H9 (cell line): ENCODE data around the gene TMEM80. TPM values are rescaled to one million over a fixed set of nuclear protein-coding genes. Genes with fewer than 3 reads are reported as not detected.

Experiments used
- DNase-seq: peaks from one replicate; pipeline ENCODE4 v3.0.0-alpha.2; 2017
- H2AFZ ChIP-seq: one replicate; pipeline ENCODE4 v1.6.1; 2013; ENCODE audit warnings: mild to moderate bottlenecking, low read length, control low read depth, moderate library complexity
- H2AK5ac ChIP-seq: 2 replicates; pipeline ENCODE4 v1.6.1; 2013; ENCODE audit warnings: low read length, control low read depth, mixed read lengths; ENCODE audit not compliant: insufficient read length
- H2BK120ac ChIP-seq: one replicate; pipeline ENCODE4 v1.6.1; 2013; ENCODE audit warnings: low read depth, mild to moderate bottlenecking, low read length, control low read depth, inconsistent platforms; ENCODE audit not compliant: poor library complexity, severe bottlenecking
- H2BK12ac ChIP-seq: 2 replicates; pipeline ENCODE4 v1.6.1; 2013; ENCODE audit warnings: low read length, control low read depth, mixed read lengths, low read depth; ENCODE audit not compliant: insufficient read length
- H2BK15ac ChIP-seq: 2 replicates; pipeline ENCODE4 v1.6.1; 2013; ENCODE audit warnings: low read depth, low read length, control low read depth
- H2BK20ac ChIP-seq: one replicate; pipeline ENCODE4 v1.6.1; 2013; ENCODE audit warnings: low read depth, mild to moderate bottlenecking, low read length, control low read depth, inconsistent platforms; ENCODE audit not compliant: poor library complexity, severe bottlenecking
- H2BK5ac ChIP-seq: 2 replicates; pipeline ENCODE4 v1.6.1; 2013; ENCODE audit warnings: low read length, control low read depth, mixed read lengths; ENCODE audit not compliant: insufficient read length
- H3K14ac ChIP-seq: 2 replicates; pipeline ENCODE4 v1.6.1; 2013; ENCODE audit warnings: low read length, control low read depth; ENCODE audit not compliant: insufficient read depth
- H3K18ac ChIP-seq: 2 replicates; pipeline ENCODE4 v1.6.1; 2013; ENCODE audit warnings: low read depth, mild to moderate bottlenecking, mixed read lengths, low read length, control low read depth; ENCODE audit not compliant: insufficient read length
- H3K23ac ChIP-seq: 2 replicates; pipeline ENCODE4 v1.6.1; 2013; ENCODE audit warnings: low read length, control low read depth, mixed read lengths, low read depth; ENCODE audit not compliant: insufficient read length
- H3K23me2 ChIP-seq: 2 replicates; pipeline ENCODE4 v1.6.1; 2013; ENCODE audit warnings: low read depth, mild to moderate bottlenecking, mixed read lengths, low read length, control low read depth; ENCODE audit not compliant: insufficient read length, poor library complexity, severe bottlenecking
- H3K27ac ChIP-seq: 2 replicates; pipeline ENCODE4 v1.5.1; 2013; ENCODE audit warnings: low read length, control low read depth, mixed read lengths, low read depth; ENCODE audit not compliant: insufficient read length
- H3K27me3 ChIP-seq: 2 replicates; pipeline ENCODE4 v1.6.1; 2013; ENCODE audit warnings: low read length, control low read depth, inconsistent platforms; ENCODE audit not compliant: insufficient read depth
- H3K4ac ChIP-seq: 2 replicates; pipeline ENCODE4 v1.6.1; 2013; ENCODE audit warnings: low read depth, mild to moderate bottlenecking, control low read depth, inconsistent platforms, low read length, moderate library complexity
- H3K4me1 ChIP-seq: 2 replicates; pipeline ENCODE4 v1.6.1; 2013; ENCODE audit warnings: low read length, control low read depth, inconsistent platforms; ENCODE audit not compliant: insufficient read depth
- H3K4me2 ChIP-seq: 2 replicates; pipeline ENCODE4 v1.6.1; 2013; ENCODE audit warnings: low read length, control low read depth, mixed read lengths; ENCODE audit not compliant: insufficient read length, insufficient read depth
- H3K56ac ChIP-seq: 2 replicates; pipeline ENCODE4 v1.6.1; 2013; ENCODE audit warnings: low read depth, mild to moderate bottlenecking, mixed read lengths, low read length, control low read depth; ENCODE audit not compliant: insufficient read length
- H3K79me1 ChIP-seq: 2 replicates; pipeline ENCODE4 v1.6.1; 2013; ENCODE audit warnings: low read depth, mild to moderate bottlenecking, moderate library complexity, low read length, control low read depth, inconsistent platforms; ENCODE audit not compliant: insufficient read depth, poor library complexity, severe bottlenecking
- H3K79me2 ChIP-seq: 2 replicates; pipeline ENCODE4 v1.6.1; 2013; ENCODE audit warnings: low read length, control low read depth, inconsistent platforms; ENCODE audit not compliant: insufficient read depth
- H3K9ac ChIP-seq: 2 replicates; pipeline ENCODE4 v1.6.1; 2013; ENCODE audit warnings: low read length, control low read depth, mixed read lengths; ENCODE audit not compliant: insufficient read length; ENCODE audit errors: extremely low read depth
- H3K9me3 ChIP-seq: one replicate; pipeline ENCODE4 v1.6.1; 2013; ENCODE audit warnings: low read depth, low read length, inconsistent platforms; ENCODE audit not compliant: control insufficient read depth
- H3T11ph ChIP-seq: one replicate; pipeline ENCODE4 v1.6.1; 2013; ENCODE audit warnings: mild to moderate bottlenecking, low read length, control low read depth, inconsistent platforms
- H4K20me1 ChIP-seq: one replicate; pipeline ENCODE4 v1.6.1; 2013; ENCODE audit not compliant: control insufficient read depth, insufficient read length, insufficient read depth
- H4K5ac ChIP-seq: 2 replicates; pipeline ENCODE4 v1.6.1; 2013; ENCODE audit warnings: low read depth, mild to moderate bottlenecking, mixed read lengths, low read length, control low read depth; ENCODE audit not compliant: insufficient read length
- H4K8ac ChIP-seq: replicated peaks from 2 replicates; pipeline ENCODE4 v1.6.1; 2013; ENCODE audit warnings: low read length, control low read depth, mixed read lengths, low read depth; ENCODE audit not compliant: insufficient read length
- H4K91ac ChIP-seq: 2 replicates; pipeline ENCODE4 v1.6.1; 2013; ENCODE audit warnings: low read depth, mild to moderate bottlenecking, moderate library complexity, mixed read lengths, low read length, control low read depth; ENCODE audit not compliant: insufficient read length
- H3K27ac Mint-ChIP-seq, 3 experiments: 2 replicates in 2 of 3; 3 replicates in 1 of 3; pipeline ENCODE4 v1.8.0; 2020 to 2021; ENCODE audit warnings: mixed read lengths in 3 of 3, mild to moderate bottlenecking in 1 of 3, moderate library complexity in 1 of 3
- H3K27me3 Mint-ChIP-seq: 2 replicates; pipeline ENCODE4 v1.8.0; 2021; ENCODE audit warnings: low read depth, mild to moderate bottlenecking, moderate library complexity, mixed read lengths
- H3K36me3 Mint-ChIP-seq, 3 experiments: 2 replicates in 2 of 3; 3 replicates in 1 of 3; pipeline ENCODE4 v1.8.0; 2020 to 2021; ENCODE audit warnings: low read depth in 3 of 3, mixed read lengths in 3 of 3; ENCODE audit not compliant: insufficient read depth in 1 of 3
- H3K4me1 Mint-ChIP-seq, 2 experiments: 2 replicates each; pipeline ENCODE4 v1.8.0; 2020; ENCODE audit warnings: mixed read lengths in 2 of 2
- H3K4me3 Mint-ChIP-seq, 2 experiments: 2 replicates in 1 of 2; 3 replicates in 1 of 2; pipeline ENCODE4 v1.8.0; 2020 to 2021; ENCODE audit warnings: mild to moderate bottlenecking in 2 of 2, mixed read lengths in 2 of 2, moderate library complexity in 1 of 2
- H3K9me3 Mint-ChIP-seq, 2 experiments: 2 replicates in 1 of 2; 3 replicates in 1 of 2; pipeline ENCODE4 v1.8.0; 2020; ENCODE audit warnings: mild to moderate bottlenecking in 2 of 2, mixed read lengths in 2 of 2, moderate library complexity in 1 of 2
- WGBS: extraction: QIAGEN DNeasy Blood & Tissue Kit; methylation state at CpG from one replicate; pipeline ENCODE4 v1.1.7; 2013; ENCODE audit warnings: missing lambda C conversion rate, low lambda C conversion rate, mixed read lengths; ENCODE audit not compliant: insufficient read length; ENCODE audit errors: extremely low coverage; 5-methylcytosine and 5-hydroxymethylcytosine counted together
- total RNA-seq: library from RNA; stranded (reverse); gene quantifications from 2 replicates; pipeline ENCODE4 v1.2.1, GENCODE V29; 2021
- TF ChIP-seq, protein P1 (sequence below): fragments of 200-600 bp; sonication (generic); conservative IDR thresholded peaks from 3 replicates; pipeline ENCODE4 v1.8.0; 2021; ENCODE audit warnings: antibody characterized with exemption, mild to moderate bottlenecking

The TMEM80 gene
- total RNA-seq, 1 experiment from 2014 or later = 23.6 TPM

DNA sequence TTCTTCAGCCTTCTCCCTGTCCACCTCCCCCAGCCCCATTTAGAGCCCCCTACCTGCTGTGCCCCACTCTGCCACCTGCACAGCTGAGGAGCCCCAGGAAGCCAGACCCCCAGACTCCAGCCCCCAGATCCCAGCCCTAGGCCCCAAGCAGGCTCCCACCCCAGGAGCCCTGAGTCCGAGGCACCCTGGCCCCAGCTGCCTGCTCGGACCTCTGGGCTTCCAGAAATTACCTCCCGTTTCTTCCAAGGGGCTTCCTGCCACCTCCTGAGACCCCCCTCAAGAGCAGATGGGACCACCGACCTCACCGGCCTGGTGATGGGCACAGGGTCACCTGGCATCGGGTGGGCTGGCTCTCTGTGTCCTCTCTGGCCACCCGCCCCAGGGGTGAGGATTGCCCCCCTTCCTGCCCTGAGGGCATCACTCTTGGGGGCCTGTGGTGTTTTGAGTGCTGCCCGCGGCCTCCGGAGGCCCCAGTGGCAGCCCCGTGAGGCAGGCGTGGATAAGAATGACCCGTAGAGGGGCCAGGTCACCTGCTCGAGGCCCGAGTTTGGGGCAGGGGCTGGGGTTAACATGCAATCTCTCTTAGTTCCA lies 33.4 kb downstream of the TMEM80 start:
- Histone ChIP-seq H2BK20ac (no peak overlapping the region), H2BK5ac (no peak overlapping the region), H2AK5ac (no peak overlapping the region), H3K4ac (no peak overlapping the region), H3K18ac (no peak overlapping the region), H2BK120ac (no peak overlapping the region), H3K23ac (no peak overlapping the region), H3K14ac (no peak overlapping the region; the same call in 1 of the 2 replicates), H4K91ac (no peak overlapping the region), H4K5ac (no peak overlapping the region), H3K4me2 (no peak overlapping the region), H4K20me1 (no peaks in the 10 kb centered on the region), H2BK15ac (no peak overlapping the region), H3K9me3 (no peaks in the 10 kb centered on the region), H3K79me1 (no peaks in the 10 kb centered on the region), H3K27me3 (no peaks in the 10 kb centered on the region), H3K79me2 (no peaks in the 10 kb centered on the region), H3K56ac (no peak overlapping the region), H3K9ac (no peak overlapping the region), H3T11ph (no peak overlapping the region), H4K8ac (no peak overlapping the region), H3K4me1 (no peaks in the 10 kb centered on the region), H3K27ac (no peak overlapping the region), H2BK12ac (no peak overlapping the region), H2AFZ (no peak overlapping the region), H3K23me2 (peaks cover 7% of the 10 kb centered on the region)
- Mint-ChIP-seq H3K4me3 (no peak overlapping the region), H3K36me3 (peaks cover under 1 to 2% (median under 1%) of the 10 kb centered on the region in 3 experiments; a peak in 3 of 7 replicates), H3K27ac (0 out of 7 replicates have a peak overlapping the region, but pooled peaks of 1 of the 3 experiments have one; percentile 48), H3K9me3 (peaks cover 1 to 2% of the 10 kb centered on the region in 2 experiments; a peak in 2 of 5 replicates), H3K27me3 (peaks cover 5% of the 10 kb centered on the region), H3K4me1 (peaks cover 7 to 13% of the 10 kb centered on the region in 2 experiments; a peak in 3 of 4 replicates)
- no peak for DNase-seq
- TF ChIP-seq, protein P1, sequence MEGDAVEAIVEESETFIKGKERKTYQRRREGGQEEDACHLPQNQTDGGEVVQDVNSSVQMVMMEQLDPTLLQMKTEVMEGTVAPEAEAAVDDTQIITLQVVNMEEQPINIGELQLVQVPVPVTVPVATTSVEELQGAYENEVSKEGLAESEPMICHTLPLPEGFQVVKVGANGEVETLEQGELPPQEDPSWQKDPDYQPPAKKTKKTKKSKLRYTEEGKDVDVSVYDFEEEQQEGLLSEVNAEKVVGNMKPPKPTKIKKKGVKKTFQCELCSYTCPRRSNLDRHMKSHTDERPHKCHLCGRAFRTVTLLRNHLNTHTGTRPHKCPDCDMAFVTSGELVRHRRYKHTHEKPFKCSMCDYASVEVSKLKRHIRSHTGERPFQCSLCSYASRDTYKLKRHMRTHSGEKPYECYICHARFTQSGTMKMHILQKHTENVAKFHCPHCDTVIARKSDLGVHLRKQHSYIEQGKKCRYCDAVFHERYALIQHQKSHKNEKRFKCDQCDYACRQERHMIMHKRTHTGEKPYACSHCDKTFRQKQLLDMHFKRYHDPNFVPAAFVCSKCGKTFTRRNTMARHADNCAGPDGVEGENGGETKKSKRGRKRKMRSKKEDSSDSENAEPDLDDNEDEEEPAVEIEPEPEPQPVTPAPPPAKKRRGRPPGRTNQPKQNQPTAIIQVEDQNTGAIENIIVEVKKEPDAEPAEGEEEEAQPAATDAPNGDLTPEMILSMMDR = no peak
- no CpG with 5 or more reads among the region's 15 CpGs for WGBS
